Measurements from ENCODE around the gene ECT2.

DNA sequence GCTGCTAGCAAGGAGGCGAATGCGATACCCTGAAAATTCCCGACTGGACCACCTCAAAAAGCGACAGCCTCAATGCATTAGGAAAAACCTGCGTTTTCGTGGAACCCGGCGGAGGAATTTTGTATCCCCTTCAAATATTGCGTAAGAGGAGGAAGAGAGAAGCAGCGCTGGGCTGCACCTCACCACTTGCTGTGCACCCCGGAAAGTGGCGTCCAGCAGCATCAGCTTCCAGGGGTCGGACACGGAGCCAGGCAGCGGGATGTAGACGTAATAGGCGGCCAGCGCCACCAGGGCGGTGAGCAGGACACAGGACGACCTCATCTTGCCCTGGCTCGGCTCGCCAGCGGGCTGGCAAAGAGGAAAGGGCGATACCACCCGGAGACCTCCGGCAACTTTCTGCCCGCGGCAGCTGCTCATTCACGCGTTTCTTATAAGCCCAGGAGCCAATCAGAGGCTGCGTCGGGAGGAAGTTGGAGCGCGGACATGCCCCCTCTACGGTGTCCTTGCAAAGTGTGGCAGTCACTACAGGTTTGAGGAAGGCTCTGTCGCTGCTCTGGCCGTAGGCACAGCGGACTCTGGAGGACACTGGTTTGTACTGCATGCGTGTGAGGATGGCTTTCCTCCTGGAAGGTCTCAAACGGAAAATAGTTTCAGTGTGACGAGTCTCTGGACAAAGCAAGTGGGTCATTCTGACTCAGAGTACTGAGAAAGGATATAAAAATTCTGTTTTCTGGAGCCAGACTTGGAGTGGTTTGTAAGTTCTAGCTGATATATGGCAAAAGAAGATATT lies 39.7 kb upstream of the ECT2 start, which contains the start of gene NCEH1:
- TF ChIP-seq, protein P1, sequence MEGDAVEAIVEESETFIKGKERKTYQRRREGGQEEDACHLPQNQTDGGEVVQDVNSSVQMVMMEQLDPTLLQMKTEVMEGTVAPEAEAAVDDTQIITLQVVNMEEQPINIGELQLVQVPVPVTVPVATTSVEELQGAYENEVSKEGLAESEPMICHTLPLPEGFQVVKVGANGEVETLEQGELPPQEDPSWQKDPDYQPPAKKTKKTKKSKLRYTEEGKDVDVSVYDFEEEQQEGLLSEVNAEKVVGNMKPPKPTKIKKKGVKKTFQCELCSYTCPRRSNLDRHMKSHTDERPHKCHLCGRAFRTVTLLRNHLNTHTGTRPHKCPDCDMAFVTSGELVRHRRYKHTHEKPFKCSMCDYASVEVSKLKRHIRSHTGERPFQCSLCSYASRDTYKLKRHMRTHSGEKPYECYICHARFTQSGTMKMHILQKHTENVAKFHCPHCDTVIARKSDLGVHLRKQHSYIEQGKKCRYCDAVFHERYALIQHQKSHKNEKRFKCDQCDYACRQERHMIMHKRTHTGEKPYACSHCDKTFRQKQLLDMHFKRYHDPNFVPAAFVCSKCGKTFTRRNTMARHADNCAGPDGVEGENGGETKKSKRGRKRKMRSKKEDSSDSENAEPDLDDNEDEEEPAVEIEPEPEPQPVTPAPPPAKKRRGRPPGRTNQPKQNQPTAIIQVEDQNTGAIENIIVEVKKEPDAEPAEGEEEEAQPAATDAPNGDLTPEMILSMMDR (IDR thresholded peaks at IDR 0.05 in 4 of 5, conservative IDR thresholded peaks at IDR 0.05 in 1 of 5) = peak; percentile 75 to 95 (median 86)
- peak; percentile 75 to 86 for TF ChIP-seq POLR2A (IDR thresholded peaks at IDR 0.05)
